Measurements from ENCODE around the gene TMC7. TPM values are rescaled to one million over a fixed set of nuclear protein-coding genes. Genes with fewer than 3 reads are reported as not detected.
A peak's percentile ranks its signal among the peaks of the same experiment; 100 is the strongest.

The TMC7 gene
- total RNA-seq, 1 experiment from 2014 or later: 4.3 TPM

DNA sequence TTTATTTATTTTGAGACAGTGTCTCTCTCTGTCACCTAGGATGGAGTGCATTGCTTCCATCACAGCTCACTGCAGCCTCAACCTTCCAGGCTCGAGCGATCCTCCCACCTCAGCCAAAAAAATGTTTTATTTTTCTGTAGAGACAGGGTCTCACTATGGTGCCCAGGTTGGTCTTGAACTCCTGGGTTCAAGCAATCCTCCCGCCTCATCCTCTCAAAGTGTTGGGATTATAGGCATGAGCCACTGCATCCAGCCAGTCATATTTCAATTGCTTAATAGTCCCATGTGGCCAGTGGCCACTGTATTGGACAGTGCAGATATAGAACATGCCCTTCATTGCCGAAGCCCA, 15.3 kb downstream of the TMC7 start:
- no peaks in the 10 kb centered on the region for H3K27me3 ChIP-seq (ENCODE audit: insufficient read depth, low read depth)
- peaks cover 26% of the 10 kb centered on the region for H3K4me1 ChIP-seq (replicated peaks; ENCODE audit: insufficient read depth)
- intact Hi-C loops (cut with micrococcal nuclease; ENCODE audit: unreplicated experiment): loop anchor here (5.0 kb wide), 1 partner anchor 68 kb away; the partner anchor contains the start of gene COQ7
- no peak for DNase-seq
- ChIA-PET CTCF (interaction anchor here (0.6 to 1.7 kb wide), 3 partner anchors 10 to 40 kb away, joined by 3 to 10 read pairs (median 3); no protein-coding TSS in a partner anchor), POLR2A (ENCODE audit: unreplicated experiment) (interaction anchor here (0.6 to 1.2 kb wide), 6 partner anchors 9 to 197 kb away, joined by 3 to 19 read pairs (median 4); partner anchors contain the start of genes ARL6IP1 and COQ7)
- H3K4me3 ChIP-seq: no peak overlapping the region
- BruUV-seq (replicated peaks): TSS peak; percentile 25
- H2AFZ ChIP-seq: no peak overlapping the region
- H3K4me2 ChIP-seq: peak overlapping the region; percentile 49
- no peaks in the 10 kb centered on the region for H3K79me2 ChIP-seq (ENCODE audit: low read depth)
- no peaks in the 10 kb centered on the region for H3K9me3 ChIP-seq (ENCODE audit: insufficient read depth, low read depth)
- no peaks in the 10 kb centered on the region for H3K36me3 ChIP-seq (ENCODE audit: low read depth)
- peaks cover 14% of the 10 kb centered on the region for H3F3A ChIP-seq (ENCODE audit: insufficient read depth, low read depth)
- H3K27ac ChIP-seq: peak overlapping the region; percentile 65
- H3K9me2 ChIP-seq (ENCODE audit: insufficient read depth): no peaks in the 10 kb centered on the region
- TF ChIP-seq EZH2 (IDR thresholded peaks at IDR 0.05; ENCODE audit: low read depth): no peak
- TF ChIP-seq, protein P1, sequence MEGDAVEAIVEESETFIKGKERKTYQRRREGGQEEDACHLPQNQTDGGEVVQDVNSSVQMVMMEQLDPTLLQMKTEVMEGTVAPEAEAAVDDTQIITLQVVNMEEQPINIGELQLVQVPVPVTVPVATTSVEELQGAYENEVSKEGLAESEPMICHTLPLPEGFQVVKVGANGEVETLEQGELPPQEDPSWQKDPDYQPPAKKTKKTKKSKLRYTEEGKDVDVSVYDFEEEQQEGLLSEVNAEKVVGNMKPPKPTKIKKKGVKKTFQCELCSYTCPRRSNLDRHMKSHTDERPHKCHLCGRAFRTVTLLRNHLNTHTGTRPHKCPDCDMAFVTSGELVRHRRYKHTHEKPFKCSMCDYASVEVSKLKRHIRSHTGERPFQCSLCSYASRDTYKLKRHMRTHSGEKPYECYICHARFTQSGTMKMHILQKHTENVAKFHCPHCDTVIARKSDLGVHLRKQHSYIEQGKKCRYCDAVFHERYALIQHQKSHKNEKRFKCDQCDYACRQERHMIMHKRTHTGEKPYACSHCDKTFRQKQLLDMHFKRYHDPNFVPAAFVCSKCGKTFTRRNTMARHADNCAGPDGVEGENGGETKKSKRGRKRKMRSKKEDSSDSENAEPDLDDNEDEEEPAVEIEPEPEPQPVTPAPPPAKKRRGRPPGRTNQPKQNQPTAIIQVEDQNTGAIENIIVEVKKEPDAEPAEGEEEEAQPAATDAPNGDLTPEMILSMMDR (conservative IDR thresholded peaks at IDR 0.05): no peak
- no peaks in the 10 kb centered on the region for H4K20me1 ChIP-seq (ENCODE audit: insufficient read depth)

DNA sequence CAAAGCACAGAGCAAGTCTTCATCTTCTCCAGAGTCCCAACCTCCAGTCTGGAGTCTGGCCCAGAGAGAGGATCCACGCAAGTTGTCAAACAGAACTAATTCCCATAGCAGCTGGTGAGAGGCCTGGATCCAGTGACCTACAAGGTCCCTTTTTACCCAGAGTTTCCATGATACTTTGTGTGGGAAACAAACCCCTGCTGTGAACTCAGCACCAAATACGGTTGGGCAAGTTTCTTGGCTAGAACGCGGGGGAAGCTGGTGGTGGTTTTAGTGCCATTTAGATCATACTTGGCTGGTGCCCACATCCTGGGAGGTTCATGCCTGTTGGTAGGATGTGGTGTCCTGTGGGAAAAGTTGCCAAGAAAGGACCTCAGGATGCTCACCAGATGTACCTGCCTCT, 18.1 kb downstream of the TMC7 start:
- no peak for DNase-seq
- Histone ChIP-seq H2AFZ (no peak overlapping the region), H3K79me2 (ENCODE audit: low read depth) (no peaks in the 10 kb centered on the region), H3K9me2 (ENCODE audit: insufficient read depth) (no peaks in the 10 kb centered on the region), H3F3A (ENCODE audit: insufficient read depth, low read depth) (peaks cover 14% of the 10 kb centered on the region), H3K4me2 (no peak overlapping the region), H3K4me1 (replicated peaks; ENCODE audit: insufficient read depth) (peaks cover 33% of the 10 kb centered on the region), H3K9me3 (ENCODE audit: insufficient read depth, low read depth) (no peaks in the 10 kb centered on the region), H3K27me3 (ENCODE audit: insufficient read depth, low read depth) (no peaks in the 10 kb centered on the region), H3K4me3 (no peak overlapping the region), H3K27ac (no peak overlapping the region), H4K20me1 (ENCODE audit: insufficient read depth) (no peaks in the 10 kb centered on the region), H3K36me3 (ENCODE audit: low read depth) (no peaks in the 10 kb centered on the region)
- CTCF ChIA-PET: no interaction called here
- intact Hi-C loops (cut with micrococcal nuclease; ENCODE audit: unreplicated experiment): no loop called here
- no peak for TF ChIP-seq EZH2 (IDR thresholded peaks at IDR 0.05; ENCODE audit: low read depth)
- TF ChIP-seq, protein P1 (conservative IDR thresholded peaks at IDR 0.05): no peak
- POLR2A ChIA-PET (ENCODE audit: unreplicated experiment): interaction anchor here (0.6 kb wide), 1 partner anchor 18 kb away, joined by 6 read pairs; the partner anchor contains the start of gene TMC7
- no TSS peak for BruUV-seq (replicated peaks)

DNA sequence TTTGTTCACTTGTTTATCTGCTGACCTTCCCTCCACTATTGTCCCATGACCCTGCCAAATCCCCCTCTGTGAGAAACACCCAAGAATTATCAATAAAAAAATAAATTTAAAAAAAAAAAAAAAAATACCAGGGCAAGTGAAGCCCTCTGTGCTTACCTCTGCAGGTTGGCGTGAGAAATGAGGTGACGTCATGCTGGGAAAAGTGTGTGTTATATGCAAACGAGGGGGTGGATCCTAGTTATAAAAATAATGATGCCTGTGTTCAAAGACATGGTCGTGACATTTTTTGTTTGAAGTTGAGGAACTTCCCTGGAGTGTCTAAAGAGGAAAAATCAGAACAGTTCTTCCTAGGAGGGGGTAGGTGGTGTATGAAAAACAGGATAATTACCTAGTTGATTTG, 20.2 kb downstream of the TMC7 start:
- TF ChIP-seq, protein P1 (conservative IDR thresholded peaks at IDR 0.05): no peak
- no peak for TF ChIP-seq EZH2 (IDR thresholded peaks at IDR 0.05; ENCODE audit: low read depth)
- H3K27me3 ChIP-seq (ENCODE audit: insufficient read depth, low read depth): no peaks in the 10 kb centered on the region
- H2AFZ ChIP-seq: no peak overlapping the region
- no peak overlapping the region for H3K4me3 ChIP-seq
- peaks cover 11% of the 10 kb centered on the region for H3F3A ChIP-seq (ENCODE audit: insufficient read depth, low read depth)
- ChIA-PET POLR2A (ENCODE audit: unreplicated experiment) (interaction anchor here (0.5 kb wide), 1 partner anchor 24 kb away, joined by 5 read pairs; no protein-coding TSS in a partner anchor), CTCF (no interaction called here)
- intact Hi-C loops (cut with micrococcal nuclease; ENCODE audit: unreplicated experiment): no loop called here
- H3K4me1 ChIP-seq (replicated peaks; ENCODE audit: insufficient read depth): peaks cover 16% of the 10 kb centered on the region
- H3K79me2 ChIP-seq (ENCODE audit: low read depth): no peaks in the 10 kb centered on the region
- H3K27ac ChIP-seq: no peak overlapping the region
- no peaks in the 10 kb centered on the region for H3K9me2 ChIP-seq (ENCODE audit: insufficient read depth)
- no peak for DNase-seq
- H3K4me2 ChIP-seq: no peak overlapping the region
- BruUV-seq (replicated peaks): no TSS peak
- H4K20me1 ChIP-seq (ENCODE audit: insufficient read depth): no peaks in the 10 kb centered on the region
- H3K36me3 ChIP-seq (ENCODE audit: low read depth): no peaks in the 10 kb centered on the region
- no peaks in the 10 kb centered on the region for H3K9me3 ChIP-seq (ENCODE audit: insufficient read depth, low read depth)

Data from PC-9 (cell line).